Measurements from ENCODE around the gene ANKRD13D.

DNA sequence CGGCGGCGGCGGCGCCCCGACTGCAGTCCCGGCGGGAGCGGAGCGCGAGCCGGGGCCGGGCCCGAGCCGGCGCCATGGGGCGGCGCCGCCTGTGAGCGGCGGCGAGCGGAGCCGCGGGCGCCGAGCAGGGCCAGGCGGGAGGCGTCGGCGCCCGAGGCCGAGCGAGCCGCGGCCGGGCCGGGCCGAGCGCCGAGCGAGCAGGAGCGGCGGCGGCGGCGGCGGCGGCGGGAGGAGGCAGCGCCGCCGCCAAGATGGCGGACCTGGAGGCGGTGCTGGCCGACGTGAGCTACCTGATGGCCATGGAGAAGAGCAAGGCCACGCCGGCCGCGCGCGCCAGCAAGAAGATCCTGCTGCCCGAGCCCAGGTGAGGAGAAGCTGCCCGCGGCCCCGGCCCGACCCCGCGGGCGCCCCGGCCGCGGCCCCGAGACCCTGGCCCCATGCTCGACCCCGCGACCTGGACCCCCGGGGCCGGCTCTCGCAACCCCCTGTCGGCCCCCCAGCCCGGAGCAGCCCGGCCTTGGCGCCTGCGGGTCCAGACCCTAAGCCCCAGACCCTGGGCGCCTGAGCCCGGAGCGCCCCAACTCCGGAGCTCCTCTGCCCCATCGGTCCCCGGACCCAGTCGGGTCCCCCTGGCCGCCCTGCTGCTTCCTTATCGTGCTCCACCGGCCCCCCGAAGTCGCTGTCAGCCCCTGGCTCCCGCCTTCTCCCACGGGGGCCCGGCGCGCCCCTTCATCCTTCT lies 22.5 kb upstream of the ANKRD13D start, which contains the start of gene GRK2:
- TF ChIP-seq, protein P1, sequence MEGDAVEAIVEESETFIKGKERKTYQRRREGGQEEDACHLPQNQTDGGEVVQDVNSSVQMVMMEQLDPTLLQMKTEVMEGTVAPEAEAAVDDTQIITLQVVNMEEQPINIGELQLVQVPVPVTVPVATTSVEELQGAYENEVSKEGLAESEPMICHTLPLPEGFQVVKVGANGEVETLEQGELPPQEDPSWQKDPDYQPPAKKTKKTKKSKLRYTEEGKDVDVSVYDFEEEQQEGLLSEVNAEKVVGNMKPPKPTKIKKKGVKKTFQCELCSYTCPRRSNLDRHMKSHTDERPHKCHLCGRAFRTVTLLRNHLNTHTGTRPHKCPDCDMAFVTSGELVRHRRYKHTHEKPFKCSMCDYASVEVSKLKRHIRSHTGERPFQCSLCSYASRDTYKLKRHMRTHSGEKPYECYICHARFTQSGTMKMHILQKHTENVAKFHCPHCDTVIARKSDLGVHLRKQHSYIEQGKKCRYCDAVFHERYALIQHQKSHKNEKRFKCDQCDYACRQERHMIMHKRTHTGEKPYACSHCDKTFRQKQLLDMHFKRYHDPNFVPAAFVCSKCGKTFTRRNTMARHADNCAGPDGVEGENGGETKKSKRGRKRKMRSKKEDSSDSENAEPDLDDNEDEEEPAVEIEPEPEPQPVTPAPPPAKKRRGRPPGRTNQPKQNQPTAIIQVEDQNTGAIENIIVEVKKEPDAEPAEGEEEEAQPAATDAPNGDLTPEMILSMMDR (IDR thresholded peaks at IDR 0.05 in 8 of 11, conservative IDR thresholded peaks at IDR 0.05 in 3 of 11), result peak in 1 of 11 experiments; percentile 13
- TF ChIP-seq POLR2AphosphoS5 (IDR thresholded peaks at IDR 0.05), result no peak
